ELF-1 (cell line): ENCODE data around the gene VMO1.

Experiments used
- DNase-seq: peaks from one replicate; pipeline ENCODE4 v3.0.0-alpha.2; 2016; ENCODE audit warnings: low read depth, low spot score

Gene VMO1

GRCh38 chr17:4800462-4801196 lies 14.5 kb upstream of the VMO1 start:
- DNase-seq: no peak

DNA sequence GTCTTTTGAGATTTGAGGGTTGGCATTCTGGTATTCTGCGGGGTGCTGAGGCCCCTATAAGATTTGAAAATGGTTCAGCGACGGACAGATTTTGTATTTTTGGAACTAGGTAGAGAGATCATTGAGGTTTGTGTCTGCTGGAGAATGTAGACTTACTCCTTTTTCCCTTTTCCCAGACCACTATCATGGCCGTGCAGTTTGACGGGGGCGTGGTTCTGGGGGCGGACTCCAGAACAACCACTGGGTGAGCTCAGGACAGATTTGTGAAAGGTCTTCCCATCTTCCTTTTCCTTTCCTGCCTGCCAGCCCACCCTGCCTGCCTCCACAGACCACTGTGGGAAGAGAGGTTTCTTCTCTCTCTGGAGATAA lies 10.4 kb upstream of the VMO1 start:
- peak; percentile 49 for DNase-seq

- DNase-seq: no peak
Observed at GRCh38 chr17:4795168-4795567, 9.0 kb upstream of the VMO1 start.

DNA sequence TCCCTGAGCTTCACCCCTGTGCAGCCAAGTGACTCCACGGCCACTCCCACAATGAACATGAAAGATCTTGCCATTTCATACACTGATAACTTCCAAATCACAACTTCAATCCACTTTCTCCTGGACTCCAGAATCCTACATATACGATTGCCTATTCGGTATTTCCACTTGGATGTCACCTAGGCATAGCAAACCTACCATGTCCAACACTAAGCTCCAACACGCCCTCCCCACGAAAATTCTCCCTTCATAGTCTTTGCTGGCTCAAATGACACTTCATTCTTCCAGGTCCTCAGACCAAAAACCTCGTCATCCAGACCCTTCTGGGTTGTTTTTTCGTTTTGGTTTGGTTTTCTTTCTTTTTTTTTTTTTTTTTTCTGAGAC lies 4.5 kb upstream of the VMO1 start:
- no peak for DNase-seq

DNA sequence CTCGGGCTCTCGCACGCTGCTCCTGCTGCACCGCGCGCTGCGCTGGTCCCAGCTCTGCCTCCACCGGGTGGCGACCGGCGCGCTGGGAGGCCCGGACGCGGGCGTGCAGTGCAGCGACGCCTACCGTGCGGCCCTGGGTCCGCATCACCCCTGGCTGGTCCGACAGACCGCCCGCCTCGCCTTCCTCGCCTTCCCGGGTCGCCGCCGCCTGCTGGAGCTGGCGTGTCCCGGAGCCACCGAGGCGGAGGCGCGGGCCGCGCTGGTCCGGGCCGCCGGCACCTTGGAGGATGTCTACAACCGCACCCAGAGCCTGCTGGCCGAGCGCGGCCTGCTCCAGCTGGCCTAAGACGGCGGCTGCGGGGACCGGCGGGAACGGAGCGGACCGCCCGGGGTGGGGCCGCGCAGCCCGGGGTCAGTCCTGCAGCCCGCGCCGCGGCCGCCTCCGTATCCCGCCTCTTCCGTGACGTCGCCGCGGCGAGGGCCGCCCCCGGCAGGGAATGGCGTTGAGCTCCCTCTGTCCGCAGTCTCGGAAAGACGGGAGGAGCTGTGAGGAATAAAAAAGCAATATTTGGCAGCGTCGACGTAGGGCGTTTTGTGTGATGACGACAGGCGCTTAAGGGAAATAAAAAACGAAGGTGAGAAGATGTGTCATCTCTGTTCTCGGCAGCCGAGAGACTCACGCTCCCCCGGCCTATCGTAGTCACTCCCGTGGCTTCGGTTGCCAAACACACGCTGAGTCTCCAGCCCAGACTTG lies 4.0 kb upstream of the VMO1 start:
- DNase-seq: peak; percentile 88

DNA sequence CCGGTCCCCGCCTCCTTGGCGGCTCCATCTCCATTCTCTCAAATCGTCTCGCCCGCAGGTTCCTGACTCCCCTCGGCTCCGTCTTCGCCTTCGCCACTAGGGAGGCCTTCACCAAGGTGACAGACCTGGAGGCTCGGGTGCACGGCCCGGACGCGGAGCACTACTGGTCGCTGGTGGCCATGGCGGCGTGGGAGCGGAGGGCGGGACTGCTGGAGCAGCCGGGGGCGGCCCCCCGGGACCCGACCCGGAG lies 3.5 kb upstream of the VMO1 start:
- no peak for DNase-seq

GRCh38 chr17:4788807-4789700 lies 2.9 kb upstream of the VMO1 start, which contains the start of gene GLTPD2:
GLTPD2 (plus strand) TSS chr17:4788964; CDS start chr17:4789012, 48 bp downstream.
- DNase-seq: peak; percentile 64

- no peak for DNase-seq
Observed at GRCh38 chr17:4788159-4788806, 2.1 kb upstream of the VMO1 start.

- no peak for DNase-seq
Observed at GRCh38 chr17:4786516-4786915, 352 bp upstream of the VMO1 start.

DNA sequence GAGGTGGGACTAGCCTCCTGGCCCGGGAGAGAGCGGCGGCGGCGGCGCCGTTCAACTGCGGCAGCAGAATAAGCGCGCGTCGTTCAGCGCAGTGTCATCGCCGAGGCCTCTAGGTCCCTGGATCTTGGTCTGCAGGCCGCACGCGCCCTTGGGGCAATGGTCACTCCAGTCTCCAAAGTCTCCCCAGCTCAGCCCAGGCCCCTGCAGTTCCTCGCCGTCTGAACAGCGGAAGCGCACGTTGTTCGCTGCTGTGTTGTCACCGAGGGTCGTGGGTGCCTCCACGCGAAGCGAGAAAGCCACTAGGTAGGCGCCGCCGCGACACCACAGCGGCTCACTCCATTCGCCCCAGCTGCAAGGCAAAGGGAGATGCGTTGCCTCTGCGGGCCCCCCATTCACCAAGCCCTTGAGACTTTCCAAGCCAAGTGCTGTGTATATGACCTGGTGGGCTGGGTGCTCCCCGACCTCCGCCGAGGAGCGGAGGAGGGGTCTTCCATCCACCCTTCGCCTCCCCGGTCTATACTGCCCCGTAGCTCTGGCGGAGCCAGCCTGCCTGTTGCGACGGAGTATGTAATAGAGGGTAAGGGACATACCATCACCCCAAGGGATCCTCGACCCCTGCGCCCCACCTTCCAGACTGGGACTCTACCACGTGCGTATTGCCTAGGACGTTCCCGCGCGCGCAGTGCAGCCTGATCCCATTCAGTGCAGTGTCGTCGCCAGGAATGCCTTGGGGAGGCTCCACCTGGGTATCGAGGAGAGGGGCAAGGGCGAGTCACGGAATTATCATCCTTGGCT lies 656 bp downstream of the VMO1 start:
- DNase-seq: peak; percentile 39

DNA sequence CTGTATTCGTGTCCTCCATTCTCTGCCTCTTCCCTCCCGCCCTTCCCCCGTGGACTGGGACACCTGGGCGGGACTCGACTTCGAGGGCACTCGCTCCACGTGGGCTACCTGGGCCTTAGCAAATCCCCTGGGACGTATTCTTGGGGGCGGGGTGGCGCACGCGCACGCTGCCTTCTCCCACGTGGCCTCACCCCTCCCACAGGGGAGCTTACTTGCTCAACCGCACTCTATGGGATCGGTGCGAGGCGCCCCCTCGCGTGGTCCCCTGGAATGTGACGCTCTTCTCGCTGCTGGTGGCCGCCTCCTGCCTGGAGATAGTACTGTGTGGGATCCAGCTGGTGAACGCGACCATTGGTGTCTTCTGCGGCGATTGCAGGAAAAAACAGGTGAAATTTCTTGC lies 3.5 kb downstream of the VMO1 start:
- DNase-seq: peak; percentile 29

- no peak for DNase-seq
Observed at GRCh38 chr17:4780325-4780955, 5.7 kb downstream of the VMO1 start.

- peak; percentile 63 for DNase-seq
Observed at GRCh38 chr17:4777969-4778760, 8.0 kb downstream of the VMO1 start.

- no peak for DNase-seq
Observed at GRCh38 chr17:4772235-4772613, 13.9 kb downstream of the VMO1 start.

DNA sequence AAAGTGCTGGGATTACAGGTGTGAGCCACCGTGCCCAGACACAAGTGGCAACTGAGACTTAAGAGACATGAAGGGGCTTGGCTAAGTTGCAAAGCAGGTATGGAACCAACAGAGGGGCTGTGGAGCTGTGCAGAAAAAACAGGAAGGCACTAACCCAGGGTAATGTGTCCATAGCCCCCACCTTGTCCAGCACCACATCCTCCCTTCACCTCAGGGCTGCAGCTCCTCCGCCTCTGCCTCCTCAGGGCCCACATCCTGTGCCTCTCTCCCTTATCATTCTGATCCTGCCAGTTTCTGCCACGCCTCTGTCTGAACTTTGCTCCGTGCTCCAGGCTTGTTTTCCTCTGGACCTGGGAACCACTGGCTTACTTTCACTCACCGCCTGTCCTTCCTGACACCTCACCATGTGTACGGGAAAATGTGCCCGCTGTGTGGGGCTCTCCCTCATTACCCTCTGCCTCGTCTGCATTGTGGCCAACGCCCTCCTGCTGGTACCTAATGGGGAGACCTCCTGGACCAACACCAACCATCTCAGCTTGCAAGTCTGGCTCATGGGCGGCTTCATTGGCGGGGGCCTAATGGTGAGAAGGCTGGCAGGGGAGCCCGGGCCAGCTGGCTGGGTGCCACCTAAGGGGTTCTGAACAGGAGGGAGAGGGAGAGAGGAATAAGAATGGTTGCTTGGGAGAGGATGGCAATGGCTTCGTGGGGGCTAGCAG lies 14.5 kb downstream of the VMO1 start, which contains the start of gene TM4SF5:
TM4SF5 (plus strand) TSS at position 368 of the 716 bp plus-strand sequence; CDS start at position 405, 37 bp downstream.
- no peak for DNase-seq

DNA sequence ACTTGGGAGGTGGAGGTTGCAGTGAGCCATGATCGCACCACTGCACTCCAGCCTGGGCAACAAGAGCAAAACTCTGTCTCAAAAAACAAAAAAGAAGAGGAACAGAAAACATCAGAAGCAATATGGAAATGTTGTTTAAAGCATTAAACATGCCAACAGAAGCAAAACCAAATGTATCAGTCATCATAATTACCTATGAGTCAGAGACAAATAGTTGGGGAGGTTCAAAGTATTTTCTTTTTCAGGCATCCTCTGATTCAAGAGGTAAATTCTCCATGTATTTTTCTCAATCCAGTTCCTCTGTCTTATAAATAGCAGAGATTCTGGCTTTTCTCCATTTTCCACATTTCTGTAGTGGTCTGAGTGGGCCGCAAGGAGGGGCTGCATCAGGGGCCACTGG lies 16.5 kb downstream of the VMO1 start:
- no peak for DNase-seq

GRCh38 chr17:4768298-4768697 lies 17.9 kb downstream of the VMO1 start:
- DNase-seq: no peak

DNA sequence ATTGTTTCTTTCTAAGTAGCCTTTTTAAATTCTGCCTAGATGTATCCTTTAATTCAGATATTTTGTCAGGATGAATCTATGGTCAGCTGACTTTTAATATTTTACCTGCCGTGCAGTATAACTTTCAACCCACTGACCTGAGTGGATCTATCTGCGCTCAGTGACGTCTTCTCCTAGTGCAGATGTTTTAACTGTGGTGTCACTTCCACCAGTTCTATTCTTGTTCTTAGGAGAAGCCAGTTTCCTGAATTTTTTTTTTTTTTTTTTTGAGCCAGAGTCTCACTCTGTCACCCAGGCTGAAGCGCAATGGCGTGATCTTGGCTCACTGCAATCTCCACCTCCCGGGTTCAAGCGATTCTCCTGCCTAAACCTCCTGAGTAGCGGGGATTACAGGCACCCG lies 19.4 kb downstream of the VMO1 start:
- DNase-seq: no peak

DNA sequence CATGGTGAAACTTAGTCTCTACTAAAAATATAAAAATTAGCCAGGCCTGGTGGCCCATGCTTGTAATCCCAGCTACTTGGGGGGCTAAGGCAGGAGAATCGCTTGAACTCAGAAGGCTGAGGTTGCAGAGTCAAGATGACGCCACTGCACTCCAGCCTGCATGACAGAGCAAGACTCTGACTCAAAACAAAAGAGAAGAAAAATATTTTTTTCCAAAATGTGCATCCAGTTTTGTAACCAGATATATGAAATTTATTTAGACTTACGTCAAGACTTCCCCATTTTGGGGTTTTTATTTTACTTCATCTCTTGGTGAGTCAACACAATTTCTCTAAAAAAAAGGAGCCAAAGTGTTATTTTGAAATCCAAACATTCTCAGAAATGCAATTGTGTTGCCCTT lies 20.0 kb downstream of the VMO1 start:
- no peak for DNase-seq
